Neuronal stem cell (in vitro differentiated cells): ENCODE data around the gene SND1.

ENCODE experiments used
- DNase-seq: peaks from one replicate; pipeline ENCODE4 v3.0.0-alpha.2; 2013; ENCODE audit warnings: low spot score
- H2AFZ ChIP-seq: one replicate; pipeline ENCODE4 v1.6.1; 2013; ENCODE audit warnings: mild to moderate bottlenecking, low read length, inconsistent platforms
- H2AK5ac ChIP-seq: 2 replicates; pipeline ENCODE4 v1.6.1; 2013; ENCODE audit warnings: low read depth, mild to moderate bottlenecking, inconsistent platforms, low read length, moderate library complexity, mixed read lengths
- H2BK120ac ChIP-seq: 2 replicates; pipeline ENCODE4 v1.6.1; 2013; ENCODE audit warnings: low read depth, mild to moderate bottlenecking, inconsistent platforms, low read length, moderate library complexity, mixed read lengths
- H2BK12ac ChIP-seq: one replicate; pipeline ENCODE4 v1.6.1; 2013; ENCODE audit warnings: low read length, inconsistent platforms
- H2BK15ac ChIP-seq: 2 replicates; pipeline ENCODE4 v1.6.1; 2013; ENCODE audit warnings: mild to moderate bottlenecking, low read length, inconsistent platforms, mixed read lengths
- H2BK5ac ChIP-seq: one replicate; pipeline ENCODE4 v1.6.1; 2013; ENCODE audit warnings: inconsistent platforms, mild to moderate bottlenecking, low read length, moderate library complexity
- H3K14ac ChIP-seq: one replicate; pipeline ENCODE4 v1.6.1; 2013; ENCODE audit warnings: low read length, inconsistent platforms
- H3K18ac ChIP-seq: 2 replicates; pipeline ENCODE4 v1.6.1; 2013; ENCODE audit warnings: low read length, inconsistent platforms
- H3K23ac ChIP-seq: 2 replicates; pipeline ENCODE4 v1.6.1; 2013; ENCODE audit warnings: low read depth, mild to moderate bottlenecking, mixed read lengths, low read length, inconsistent platforms; ENCODE audit not compliant: poor library complexity
- H3K27ac ChIP-seq: replicated peaks from 3 replicates; pipeline ENCODE4 v1.5.1; 2013; ENCODE audit warnings: low read length, inconsistent platforms
- H3K27me3 ChIP-seq, 3 experiments: 2 replicates each; pipeline ENCODE4 v1.6.1; 2013; ENCODE audit warnings: low read length in 3 of 3, mild to moderate bottlenecking in 2 of 3, inconsistent platforms in 1 of 3, low read depth in 1 of 3, mixed read lengths in 1 of 3, moderate library complexity in 1 of 3; ENCODE audit not compliant: control insufficient read depth in 3 of 3, insufficient read depth in 3 of 3
- H3K36me3 ChIP-seq, 2 donors: replicated peaks in 1 of 2; 2 replicates each; pipeline ENCODE4 v1.6.1; 2013; ENCODE audit warnings: low read length in 2 of 2; ENCODE audit not compliant: control insufficient read depth in 2 of 2, insufficient read depth in 2 of 2
- H3K4ac ChIP-seq: 2 replicates; pipeline ENCODE4 v1.6.1; 2013; ENCODE audit warnings: inconsistent platforms, mild to moderate bottlenecking, low read length, moderate library complexity
- H3K4me1 ChIP-seq, 2 donors: 1 replicate in 1 of 2; 2 replicates in 1 of 2; pipeline ENCODE4 v1.6.1; 2013; ENCODE audit warnings: low read length in 2 of 2, low read depth in 1 of 2; ENCODE audit not compliant: control insufficient read depth in 2 of 2, insufficient read depth in 1 of 2
- H3K4me2 ChIP-seq: one replicate; pipeline ENCODE4 v1.6.1; 2013; ENCODE audit warnings: mild to moderate bottlenecking, low read length, inconsistent platforms; ENCODE audit not compliant: insufficient read depth, poor library complexity, severe bottlenecking
- H3K4me3 ChIP-seq, 2 donors: 2 replicates each; pipeline ENCODE4 v1.5.1; 2013; ENCODE audit warnings: low read length in 2 of 2, mild to moderate bottlenecking in 2 of 2, inconsistent platforms in 1 of 2, moderate library complexity in 1 of 2
- H3K79me1 ChIP-seq: one replicate; pipeline ENCODE4 v1.6.1; 2013; ENCODE audit warnings: low read depth, mild to moderate bottlenecking, inconsistent platforms, low read length, moderate library complexity
- H3K9ac ChIP-seq: one replicate; pipeline ENCODE4 v1.6.1; 2013; ENCODE audit warnings: mild to moderate bottlenecking, low read depth, low read length, inconsistent platforms; ENCODE audit not compliant: poor library complexity
- H3K9me3 ChIP-seq, 2 donors: replicated peaks in 1 of 2; 2 replicates each; pipeline versions ENCODE3 to v1.6.1; 2013; ENCODE audit warnings: low read length in 2 of 2, mild to moderate bottlenecking in 2 of 2, inconsistent platforms in 1 of 2, low read depth in 1 of 2, mixed read lengths in 1 of 2, moderate library complexity in 1 of 2; ENCODE audit not compliant: control insufficient read depth in 2 of 2, insufficient read depth in 1 of 2
- H4K8ac ChIP-seq: one replicate; pipeline ENCODE4 v1.6.1; 2013; ENCODE audit warnings: low read depth, mild to moderate bottlenecking, inconsistent platforms, low read length, moderate library complexity
- H4K91ac ChIP-seq: one replicate; pipeline ENCODE4 v1.6.1; 2013; ENCODE audit warnings: low read length, low read depth, mild to moderate bottlenecking, inconsistent platforms; ENCODE audit not compliant: poor library complexity
- WGBS, 2 donors: extraction: QIAGEN DNeasy Blood & Tissue Kit; methylation state at CpG; one replicate each; pipeline ENCODE4 v1.1.7; 2013; ENCODE audit warnings: missing lambda C conversion rate in 2 of 2, mixed read lengths in 1 of 2; ENCODE audit not compliant: insufficient read length in 2 of 2, insufficient replicate concordance in 1 of 2; ENCODE audit errors: extremely low coverage in 2 of 2; 5-methylcytosine and 5-hydroxymethylcytosine counted together

SND1 gene

DNA sequence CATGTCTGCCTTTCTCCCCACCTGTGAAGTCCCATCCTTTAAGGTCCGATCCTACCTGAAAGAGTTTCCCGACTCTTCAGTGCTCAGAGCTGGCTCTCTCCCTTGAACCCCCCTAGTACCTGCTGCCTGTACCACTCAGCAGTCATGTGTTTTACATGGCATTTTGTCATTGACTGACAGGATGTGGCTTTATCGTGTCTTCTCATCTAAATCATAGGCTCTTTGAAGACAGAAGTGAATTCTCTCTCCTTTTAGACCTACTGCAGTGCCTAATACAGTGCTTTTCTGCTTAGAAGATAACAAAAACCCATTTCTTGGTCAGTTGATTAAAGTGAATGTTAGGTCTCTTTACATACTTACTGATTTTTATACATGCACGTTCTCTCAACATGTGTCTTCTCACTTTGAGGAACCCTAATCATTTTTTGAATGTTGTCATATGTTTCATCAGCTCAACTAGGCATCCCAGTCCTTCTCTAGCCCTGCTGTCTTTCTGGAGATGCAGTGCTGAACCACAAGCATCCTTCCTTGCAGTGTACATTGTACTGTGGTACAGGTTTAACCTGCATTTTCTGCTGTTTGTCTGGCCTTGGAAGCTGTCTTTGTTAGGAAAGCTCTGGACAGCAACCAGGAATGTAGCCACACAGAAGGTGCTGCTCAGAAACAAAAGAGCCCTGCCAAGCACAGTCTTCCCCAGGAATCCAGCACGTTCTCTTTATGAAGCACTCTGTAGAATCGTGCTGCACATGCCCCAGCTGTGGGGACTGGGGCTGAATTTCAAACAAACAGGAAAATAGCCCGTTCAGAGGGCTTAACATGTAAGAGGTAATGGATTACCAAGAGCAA lies 407.4 kb downstream of the SND1 start:
- H2BK12ac ChIP-seq = no peak overlapping the region
- no peaks in the 10 kb centered on the region for H3K79me1 ChIP-seq
- peaks cover 16 to 31% of the 10 kb centered on the region in 2 donors for H3K4me1 ChIP-seq
- H3K14ac ChIP-seq = no peak overlapping the region
- H3K27ac ChIP-seq = no peak overlapping the region
- no peak overlapping the region for H3K4me2 ChIP-seq
- no peak overlapping the region for H4K8ac ChIP-seq
- H3K18ac ChIP-seq = no peak overlapping the region
- peak; percentile 49 for DNase-seq
- no peak overlapping the region for H2BK5ac ChIP-seq
- no peak overlapping the region for H2BK120ac ChIP-seq
- H4K91ac ChIP-seq = no peak overlapping the region
- H2AK5ac ChIP-seq = no peak overlapping the region
- H2BK15ac ChIP-seq = no peak overlapping the region
- H2AFZ ChIP-seq = no peak overlapping the region
- no peak overlapping the region for H3K4me3 ChIP-seq
- no peaks in the 10 kb centered on the region for H3K36me3 ChIP-seq
- no peaks in the 10 kb centered on the region for H3K27me3 ChIP-seq
- no peak overlapping the region for H3K23ac ChIP-seq
- no peak overlapping the region for H3K4ac ChIP-seq
- no peak overlapping the region for H3K9ac ChIP-seq
- WGBS, 2 donors = no CpG with 5 or more reads among the region's 7 CpGs
- H3K9me3 ChIP-seq = no peaks in the 10 kb centered on the region

DNA sequence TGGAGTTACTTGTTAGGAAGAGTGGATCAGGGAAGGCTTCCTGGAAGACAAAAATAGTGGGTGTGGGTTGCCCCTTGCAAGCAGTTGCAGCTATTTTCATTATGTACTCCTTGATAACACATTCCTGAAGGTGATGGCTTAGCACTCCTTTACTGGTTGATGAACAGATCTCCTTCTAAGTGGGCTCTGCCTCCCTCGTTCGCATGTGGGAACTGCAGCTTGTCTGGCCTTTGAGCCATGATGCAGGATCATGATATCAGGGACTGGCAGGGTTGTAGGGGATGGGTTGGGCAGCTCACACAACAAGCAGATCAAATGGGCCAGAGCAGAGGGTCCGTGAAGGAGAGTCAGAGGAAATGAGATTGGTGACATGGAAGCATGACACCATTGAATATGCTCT lies 408.0 kb downstream of the SND1 start:
- Histone ChIP-seq H2AK5ac (no peak overlapping the region), H2BK15ac (no peak overlapping the region), H3K4me3 (no peak overlapping the region), H3K27ac (no peak overlapping the region), H3K4ac (no peak overlapping the region), H3K4me2 (no peak overlapping the region), H3K9me3 (no peaks in the 10 kb centered on the region), H3K79me1 (no peaks in the 10 kb centered on the region), H2BK5ac (no peak overlapping the region), H3K14ac (no peak overlapping the region), H3K18ac (no peak overlapping the region), H3K23ac (no peak overlapping the region), H3K36me3 (no peaks in the 10 kb centered on the region), H3K27me3 (no peaks in the 10 kb centered on the region), H4K8ac (no peak overlapping the region), H2BK12ac (no peak overlapping the region), H3K4me1 (peaks cover 16 to 31% of the 10 kb centered on the region in 2 donors), H2BK120ac (no peak overlapping the region), H3K9ac (no peak overlapping the region), H4K91ac (no peak overlapping the region), H2AFZ (no peak overlapping the region)
- WGBS, 2 donors = no CpG with 5 or more reads among the region's 3 CpGs
- DNase-seq = no peak

DNA sequence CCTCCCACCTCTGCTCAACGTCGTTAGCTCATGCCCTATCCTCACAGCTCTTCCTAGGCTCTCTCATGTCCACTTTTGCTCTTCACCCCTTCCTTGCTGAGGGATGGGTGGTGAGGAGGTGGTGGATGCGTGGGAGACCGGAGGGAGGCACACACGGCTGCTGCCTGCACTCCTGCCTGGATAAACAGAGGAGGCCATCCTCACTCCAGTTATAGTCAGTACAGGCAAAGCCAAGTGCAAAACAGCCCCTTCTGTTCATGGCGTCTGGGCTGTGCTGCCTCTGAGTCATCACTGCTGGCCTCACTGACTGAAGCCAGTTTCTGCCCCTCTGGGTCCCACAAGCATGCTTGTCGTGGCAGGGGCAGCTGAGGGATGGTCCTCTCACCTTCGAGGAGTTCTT lies 411.1 kb downstream of the SND1 start:
- H3K18ac ChIP-seq = peak overlapping the region; percentile 4
- no peak overlapping the region for H3K4me3 ChIP-seq
- H3K23ac ChIP-seq = peak overlapping the region; percentile 8
- H2AK5ac ChIP-seq = peak overlapping the region; percentile 40
- no peaks in the 10 kb centered on the region for H3K9me3 ChIP-seq
- peak overlapping the region; percentile 21 for H2BK5ac ChIP-seq
- no peak overlapping the region for H3K4me2 ChIP-seq
- no peak overlapping the region for H3K4ac ChIP-seq
- peaks cover 16 to 34% of the 10 kb centered on the region in 2 donors for H3K4me1 ChIP-seq
- no peak overlapping the region for H3K14ac ChIP-seq
- no peak overlapping the region for H2AFZ ChIP-seq
- no peak overlapping the region for H3K27ac ChIP-seq
- no peak for DNase-seq
- H2BK120ac ChIP-seq = no peak overlapping the region
- WGBS, 2 donors = no CpG with 5 or more reads among the region's 8 CpGs
- H3K36me3 ChIP-seq = no peaks in the 10 kb centered on the region
- no peaks in the 10 kb centered on the region for H3K27me3 ChIP-seq
- H4K8ac ChIP-seq = no peak overlapping the region
- no peak overlapping the region for H2BK12ac ChIP-seq
- no peaks in the 10 kb centered on the region for H3K79me1 ChIP-seq
- H3K9ac ChIP-seq = peak overlapping the region; percentile 9
- no peak overlapping the region for H4K91ac ChIP-seq
- peak overlapping the region; percentile 20 for H2BK15ac ChIP-seq

DNA sequence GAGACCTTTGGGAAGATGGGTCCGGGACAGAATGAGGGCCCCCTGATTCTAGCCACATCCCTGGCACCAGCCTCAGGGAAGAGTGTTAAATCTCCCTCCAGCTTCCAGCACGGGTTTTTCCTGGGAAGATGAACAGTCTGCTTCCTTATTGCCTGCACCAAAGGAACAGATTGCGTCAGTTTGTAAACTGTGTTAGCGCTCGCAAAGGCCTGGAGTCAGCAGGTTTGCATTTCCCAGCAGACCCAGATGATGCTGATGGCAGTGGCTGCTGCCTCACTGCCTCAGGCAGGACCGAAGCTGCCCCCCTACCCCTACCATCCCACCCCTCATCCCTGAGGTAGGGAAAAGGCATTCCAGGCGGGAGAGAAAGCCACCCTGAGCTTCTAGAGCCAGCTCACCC lies 413.9 kb downstream of the SND1 start:
- Histone ChIP-seq H3K9me3 (no peaks in the 10 kb centered on the region), H2BK15ac (no peak overlapping the region), H3K4me3 (no peak overlapping the region), H3K27me3 (no peaks in the 10 kb centered on the region), H2AK5ac (no peak overlapping the region), H2BK120ac (no peak overlapping the region), H2BK5ac (no peak overlapping the region), H3K9ac (no peak overlapping the region), H2BK12ac (no peak overlapping the region), H3K36me3 (no peaks in the 10 kb centered on the region), H3K79me1 (no peaks in the 10 kb centered on the region), H4K91ac (no peak overlapping the region), H3K4ac (no peak overlapping the region), H3K14ac (no peak overlapping the region), H3K4me2 (no peak overlapping the region), H4K8ac (no peak overlapping the region), H2AFZ (no peak overlapping the region), H3K18ac (no peak overlapping the region), H3K27ac (no peak overlapping the region), H3K4me1 (peaks cover 6 to 19% of the 10 kb centered on the region in 2 donors), H3K23ac (no peak overlapping the region)
- WGBS, 2 donors = no CpG with 5 or more reads among the region's 7 CpGs
- no peak for DNase-seq
